Measurements from ENCODE around the gene APOF.

- TF ChIP-seq MAX (IDR thresholded peaks at IDR 0.05): no peak
- TF ChIP-seq CTCF (IDR thresholded peaks at IDR 0.05 in 2 of 3, conservative IDR thresholded peaks at IDR 0.05 in 1 of 3; ENCODE audit: borderline replicate concordance in 1 of 3, insufficient read depth in 1 of 3, low read depth in 2 of 3, low read length in 2 of 3): no peak
- no peak for TF ChIP-seq POLR2A (IDR thresholded peaks at IDR 0.05; ENCODE audit: borderline replicate concordance, extremely low read depth, insufficient read depth, insufficient read length)
- TF ChIP-seq ZFX (IDR thresholded peaks at IDR 0.05): no peak
- TF ChIP-seq REST (IDR thresholded peaks at IDR 0.05; ENCODE audit: low read depth): no peak
- no peak for TF ChIP-seq EZH2 (IDR thresholded peaks at IDR 0.05)
- no peak for TF ChIP-seq ELF1 (IDR thresholded peaks at IDR 0.05; ENCODE audit: borderline replicate concordance, low read depth)
- no peak for TF ChIP-seq CBX3 (IDR thresholded peaks at IDR 0.05; ENCODE audit: low read depth)
- TF ChIP-seq POLR2AphosphoS5 (IDR thresholded peaks at IDR 0.05; ENCODE audit: low read depth, low read length): no peak
- TF ChIP-seq JUND (IDR thresholded peaks at IDR 0.05): no peak
- no peak for TF ChIP-seq ATF3 (IDR thresholded peaks at IDR 0.05)
- no peak for TF ChIP-seq FOSL1 (IDR thresholded peaks at IDR 0.05; ENCODE audit: low read depth)
These were observed 51.7 kb downstream of the APOF start for GRCh38 chr12:56311003-56311402.
